Pancreas (tissue), 10 donors: ENCODE data around the gene ADCY5. TPM values are rescaled to one million over a fixed set of nuclear protein-coding genes. Genes with fewer than 3 reads are reported as not detected.
A peak's percentile ranks its signal among the peaks of the same experiment; 100 is the strongest.

ENCODE experiments used
- ATAC-seq, 4 donors: fragments of 200-7000 bp; cut with Tn5 transposase; one replicate each; pipeline versions ENCODE4 v1.8.0 to v1.9.1; 2020; ENCODE audit warnings: mild to moderate bottlenecking in 4 of 4, moderate library complexity in 4 of 4
- DNase-seq, 6 donors: peaks; one replicate each; pipeline ENCODE4 v3.0.0-alpha.2; 2020
- FAIRE-seq: peaks from 2 replicates; lab custom pipeline; 2012; peaks lifted over from hg19 to GRCh38; lab: Jason Lieb, UNC
- H3K27ac ChIP-seq, 4 donors: fragments of 200-600 bp; sonication (generic); 1 replicate in 3 of 4; 2 replicates in 1 of 4; pipeline versions ENCODE4 v1.5.0 to v1.8.0; 2020
- H3K27me3 ChIP-seq, 4 donors: fragments of 200-600 bp; one replicate each; pipeline ENCODE4 v1.8.0; 2021
- H3K36me3 ChIP-seq, 3 donors: fragments of 200-600 bp; sonication (generic) in 1 of 3; one replicate each; pipeline versions ENCODE4 v1.5.0 to v1.8.0; 2020 to 2021
- H3K4me1 ChIP-seq, 3 donors: fragments of 200-600 bp; one replicate each; pipeline ENCODE4 v1.8.0; 2021
- H3K4me3 ChIP-seq, 4 donors: fragments of 200-600 bp; sonication (generic) in 2 of 4; one replicate each; pipeline versions ENCODE4 v1.5.0 to v1.8.0; 2020 to 2021
- H3K9me3 ChIP-seq, 4 donors: fragments of 200-600 bp; one replicate each; pipeline ENCODE4 v1.8.0; 2021
- WGBS, 2 donors: extraction: QIAGEN DNeasy Blood & Tissue Kit; methylation state at CpG; one replicate each; pipeline ENCODE4 v1.1.7; 2013; 5-methylcytosine and 5-hydroxymethylcytosine counted together
- intact Hi-C, 3 donors: fragments of 100-400 bp; cut with DNase I; formaldehyde crosslinking; loops; one replicate each; pipeline versions ENCODE4 v1.11.1 to v1.14.2; 2022
- polyA plus RNA-seq, 2 donors: library from polyadenylated mRNA; stranded (reverse); fragments of 200-250 nt; gene quantifications; one replicate each; pipeline ENCODE4 v1.2.3, GENCODE V29; 2013
- total RNA-seq, 6 donors: library from RNA; stranded (reverse); fragmentation: NEBNext Ultra II Directional in 4 of 6; extraction: Animal tissue kit (Norgen Biotek cat#: 25700) in 4 of 6; gene quantifications; one replicate each; pipeline versions ENCODE4 v1.2.1 to v1.2.4, GENCODE V29; 2021 to 2023
- TF ChIP-seq, protein P1 (sequence below), 4 donors: fragments of 200-600 bp; sonication (generic) in 3 of 4; IDR thresholded peaks; one replicate each; pipeline versions ENCODE4 v1.5.0 to v1.8.0; 2021; ENCODE audit warnings: antibody characterized with exemption in 4 of 4
- donor health status: healthy with polysubstance abuse.
- donor health status: DM: no; HTN: no; CAD: no; lungs with moderate emphysema.
- donor health status: DM: no; HTN: no; CAD: no.
- donor health status: control.
- donor health status: control.
- donor health status: Bipolar disorder and iron deficiency.
- donor health status: DM: yes; HTN: yes; CAD: no.
- donor health status: DM: no; HTN: no; CAD: no.
- donor health status: DM: no; HTN: no; CAD: no.
- donor health status: DM: yes; HTN: yes; CAD: no.

The ADCY5 gene
- total and polyA plus RNA-seq, 8 donors, result 6.0 to 13.4 (median 9.6) TPM

DNA sequence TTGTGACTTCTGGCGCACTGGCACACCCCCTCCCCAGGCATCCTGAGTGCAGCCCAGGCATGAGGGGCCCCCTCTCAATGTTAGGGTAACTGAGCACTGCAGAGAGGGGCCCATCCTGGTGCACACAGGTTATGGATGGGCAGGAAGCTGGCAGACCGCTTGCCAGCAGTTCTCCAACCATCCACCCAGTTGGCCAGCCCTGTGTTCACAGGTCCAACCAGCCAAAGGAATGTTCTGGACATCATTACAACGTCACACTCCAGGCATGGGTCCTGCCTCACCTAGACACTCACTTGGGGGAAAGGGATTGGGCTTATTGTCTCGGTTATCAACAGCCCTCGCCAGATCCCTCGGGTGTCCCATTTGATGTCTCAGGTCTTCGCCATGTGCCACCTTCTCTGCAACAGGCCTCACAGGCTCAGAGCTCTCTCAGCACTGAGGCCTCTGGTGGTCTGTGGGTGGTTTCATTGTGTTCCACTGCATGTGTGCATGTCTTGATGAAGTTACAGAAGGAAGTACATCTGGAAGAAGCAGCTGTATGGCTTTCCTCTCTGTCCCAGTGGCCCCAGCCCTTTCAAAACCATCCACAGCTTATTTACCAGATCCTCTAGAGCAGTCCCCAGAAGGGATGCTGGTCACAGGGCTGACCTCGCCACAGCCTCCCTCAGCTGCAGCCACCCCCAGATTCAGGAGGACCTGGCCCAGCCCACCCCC is 23.7 kb downstream of the ADCY5 start:
- ATAC-seq (peak; percentile 17 to 56 (median 46)), DNase-seq (no peak), FAIRE-seq (no peak)
- Histone ChIP-seq H3K27ac (peak overlapping the region; percentile 50 to 81 (median 66)), H3K9me3 (no peaks in the 10 kb centered on the region), H3K27me3 (no peaks in the 10 kb centered on the region), H3K4me3 (no peak overlapping the region), H3K4me1 (peaks cover 10 to 22% (median 12%) of the 10 kb centered on the region in 3 donors), H3K36me3 (no peaks in the 10 kb centered on the region)
- intact Hi-C loops, result no loop called here
- WGBS, 2 donors, result 54 to 67% methylated on average over 7 to 8 of the region's 8 CpGs
- TF ChIP-seq, protein P1, sequence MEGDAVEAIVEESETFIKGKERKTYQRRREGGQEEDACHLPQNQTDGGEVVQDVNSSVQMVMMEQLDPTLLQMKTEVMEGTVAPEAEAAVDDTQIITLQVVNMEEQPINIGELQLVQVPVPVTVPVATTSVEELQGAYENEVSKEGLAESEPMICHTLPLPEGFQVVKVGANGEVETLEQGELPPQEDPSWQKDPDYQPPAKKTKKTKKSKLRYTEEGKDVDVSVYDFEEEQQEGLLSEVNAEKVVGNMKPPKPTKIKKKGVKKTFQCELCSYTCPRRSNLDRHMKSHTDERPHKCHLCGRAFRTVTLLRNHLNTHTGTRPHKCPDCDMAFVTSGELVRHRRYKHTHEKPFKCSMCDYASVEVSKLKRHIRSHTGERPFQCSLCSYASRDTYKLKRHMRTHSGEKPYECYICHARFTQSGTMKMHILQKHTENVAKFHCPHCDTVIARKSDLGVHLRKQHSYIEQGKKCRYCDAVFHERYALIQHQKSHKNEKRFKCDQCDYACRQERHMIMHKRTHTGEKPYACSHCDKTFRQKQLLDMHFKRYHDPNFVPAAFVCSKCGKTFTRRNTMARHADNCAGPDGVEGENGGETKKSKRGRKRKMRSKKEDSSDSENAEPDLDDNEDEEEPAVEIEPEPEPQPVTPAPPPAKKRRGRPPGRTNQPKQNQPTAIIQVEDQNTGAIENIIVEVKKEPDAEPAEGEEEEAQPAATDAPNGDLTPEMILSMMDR (IDR thresholded peaks at IDR 0.05), result no peak

- DNase-seq (peak in 4 of 6 donors; percentile 63 to 77 (median 72)), FAIRE-seq (no peak), ATAC-seq (peak; percentile 57 to 82 (median 70))
- Histone ChIP-seq H3K36me3 (no peaks in the 10 kb centered on the region), H3K4me3 (no peak overlapping the region), H3K27ac (peak overlapping the region; percentile 67 to 81 (median 72)), H3K27me3 (no peaks in the 10 kb centered on the region), H3K4me1 (peaks cover 10 to 22% (median 12%) of the 10 kb centered on the region in 3 donors), H3K9me3 (no peaks in the 10 kb centered on the region)
- intact Hi-C loops, result no loop called here
- TF ChIP-seq, protein P1 (IDR thresholded peaks at IDR 0.05), result no peak
- WGBS, 2 donors, result 22 to 25% methylated on average over 13 of the region's 13 CpGs
Measured at GRCh38 chr3:123424321-123424998, 24.4 kb downstream of the ADCY5 start.

GRCh38 chr3:123423806-123424205 is 25.1 kb downstream of the ADCY5 start:
- intact Hi-C loops, result no loop called here
- H3K36me3 ChIP-seq, result no peaks in the 10 kb centered on the region
- ATAC-seq (no peak), FAIRE-seq (no peak), DNase-seq (no peak)
- H3K27ac ChIP-seq, result peak overlapping the region; percentile 67 to 81 (median 72)
- TF ChIP-seq, protein P1 (IDR thresholded peaks at IDR 0.05), result no peak
- H3K27me3 ChIP-seq, result no peaks in the 10 kb centered on the region
- no peaks in the 10 kb centered on the region for H3K9me3 ChIP-seq
- H3K4me1 ChIP-seq, result peaks cover 10 to 22% (median 12%) of the 10 kb centered on the region in 3 donors
- 65 to 66% methylated on average over 7 of the region's 7 CpGs for WGBS, 2 donors
- H3K4me3 ChIP-seq, result no peak overlapping the region

DNA sequence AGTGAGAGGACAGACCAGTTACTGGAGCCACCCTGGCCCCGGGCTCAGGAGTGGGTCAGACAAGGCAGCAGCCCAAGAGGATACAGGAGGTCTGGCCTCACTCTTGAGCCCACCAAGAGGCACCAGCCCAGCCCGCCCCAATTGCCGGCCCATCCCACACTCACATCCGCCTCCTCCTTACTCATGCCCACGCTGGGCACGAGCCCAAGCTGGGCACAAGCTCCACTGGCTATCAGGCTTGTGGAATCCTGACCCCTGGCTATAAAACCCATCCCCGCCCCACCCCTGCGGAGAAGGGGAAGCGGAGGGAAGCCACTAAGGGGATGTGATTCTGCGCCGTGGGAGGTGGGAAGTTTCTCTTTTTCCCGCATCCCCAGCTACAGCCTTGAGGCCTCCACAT is 25.9 kb downstream of the ADCY5 start:
- intact Hi-C loops, result no loop called here
- DNase-seq (peak in 3 of 6 donors; percentile 61 to 68 (median 62)), FAIRE-seq (no peak), ATAC-seq (peak; percentile 38 to 60 (median 47))
- Histone ChIP-seq H3K4me1 (peaks cover 10 to 22% (median 12%) of the 10 kb centered on the region in 3 donors), H3K27me3 (no peaks in the 10 kb centered on the region), H3K4me3 (no peak overlapping the region), H3K27ac (peak overlapping the region; percentile 67 to 81 (median 72)), H3K36me3 (no peaks in the 10 kb centered on the region), H3K9me3 (no peaks in the 10 kb centered on the region)
- WGBS, 2 donors, result 58 to 67% methylated on average over 12 of the region's 12 CpGs
- TF ChIP-seq, protein P1 (IDR thresholded peaks at IDR 0.05), result no peak
